DMS 273 (cell line): ENCODE data around the gene SH3RF3.
A peak's percentile ranks its signal among the peaks of the same experiment; 100 is the strongest.

ENCODE experiments used
- DNase-seq: peaks from one replicate; lab custom pipeline; 2025; ENCODE audit not compliant: unreplicated experiment; lab: John Stamatoyannopoulos, UW

SH3RF3 gene

GRCh38 chr2:109176928-109177327, 47.9 kb downstream of the SH3RF3 start:
- DNase-seq: peak; percentile 23

GRCh38 chr2:109177635-109178034, 48.6 kb downstream of the SH3RF3 start:
- peak; percentile 15 for DNase-seq

DNA sequence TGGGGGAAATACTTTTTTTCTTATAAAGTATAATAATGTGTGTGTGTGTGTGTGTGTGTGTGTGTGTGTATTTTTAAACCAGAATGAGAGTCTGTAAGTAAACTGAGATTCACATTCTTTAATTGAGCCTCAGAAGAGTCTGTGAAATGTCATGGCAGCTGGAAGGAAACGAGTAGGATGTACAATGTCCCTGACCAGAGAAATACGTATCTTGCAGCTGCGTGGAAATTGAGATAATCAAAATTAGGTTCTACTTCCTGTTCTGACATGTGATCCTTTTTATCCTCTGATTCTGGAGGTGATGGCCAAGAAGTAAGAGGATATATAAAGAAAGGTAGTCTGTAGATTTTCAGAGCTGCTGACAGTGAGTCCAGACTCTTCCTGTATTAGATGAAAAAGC, 50.0 kb downstream of the SH3RF3 start:
- DNase-seq: no peak

GRCh38 chr2:109180786-109181185, 51.8 kb downstream of the SH3RF3 start:
- no peak for DNase-seq

DNA sequence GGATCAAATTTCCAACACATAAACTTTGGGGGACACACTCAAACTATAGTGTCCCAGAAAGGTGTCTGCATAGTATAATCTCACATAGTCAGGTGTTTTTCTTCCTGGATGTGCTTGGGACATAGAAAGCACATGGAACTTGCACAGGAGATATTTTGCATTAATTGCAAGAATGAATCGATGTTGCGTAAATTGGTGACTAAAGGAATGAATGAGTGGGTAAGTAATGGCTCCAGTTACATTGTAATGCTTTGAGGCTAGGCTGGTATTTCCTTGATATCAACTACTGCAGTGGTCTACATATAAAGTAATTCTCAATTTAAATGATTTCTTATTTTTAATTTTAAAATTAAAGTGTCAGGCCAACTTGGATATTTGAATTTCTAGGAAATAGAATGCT, 53.4 kb downstream of the SH3RF3 start:
- DNase-seq: no peak

DNA sequence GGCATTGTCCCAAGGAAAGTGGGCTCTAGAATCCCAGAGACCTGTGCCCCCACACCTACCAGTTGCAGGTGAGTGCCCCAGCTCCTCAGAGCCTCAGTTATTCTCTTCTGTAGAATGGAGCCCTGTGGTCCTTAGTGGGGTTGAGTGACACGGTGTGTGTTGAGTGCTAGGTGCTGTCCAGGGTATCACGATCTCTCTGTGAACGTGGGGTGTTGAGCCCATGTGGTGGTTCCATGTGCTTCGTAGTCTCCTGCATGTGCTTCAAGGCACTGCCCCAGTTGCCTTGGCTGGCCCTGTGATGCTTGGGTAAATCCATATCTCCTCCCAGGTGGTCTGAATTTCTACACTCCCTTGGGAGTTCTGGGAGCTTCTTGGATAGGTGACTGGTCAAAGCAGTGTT, 54.9 kb downstream of the SH3RF3 start:
- no peak for DNase-seq

- no peak for DNase-seq
Measured at GRCh38 chr2:109184368-109184767, 55.4 kb downstream of the SH3RF3 start.

DNA sequence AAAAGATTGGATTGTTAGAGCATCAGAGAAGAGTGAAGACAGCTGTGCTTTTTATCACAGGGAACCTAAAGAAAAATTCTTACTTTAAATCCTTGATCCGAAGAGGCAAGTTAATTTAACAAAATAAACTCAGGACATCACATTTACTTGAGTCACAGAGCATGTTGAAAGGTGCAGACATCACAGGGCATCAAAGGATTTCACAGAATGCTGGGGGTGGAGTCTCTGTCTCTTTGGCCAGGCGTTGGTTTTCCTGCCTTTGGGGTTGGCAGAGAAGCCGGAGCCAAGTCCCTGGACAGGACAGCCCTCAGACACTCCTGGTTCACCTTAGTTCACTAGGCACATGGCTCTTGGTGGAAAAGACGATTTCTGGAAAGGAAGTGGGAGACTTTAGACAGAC, 56.3 kb downstream of the SH3RF3 start:
- peak; percentile 8 for DNase-seq

DNA sequence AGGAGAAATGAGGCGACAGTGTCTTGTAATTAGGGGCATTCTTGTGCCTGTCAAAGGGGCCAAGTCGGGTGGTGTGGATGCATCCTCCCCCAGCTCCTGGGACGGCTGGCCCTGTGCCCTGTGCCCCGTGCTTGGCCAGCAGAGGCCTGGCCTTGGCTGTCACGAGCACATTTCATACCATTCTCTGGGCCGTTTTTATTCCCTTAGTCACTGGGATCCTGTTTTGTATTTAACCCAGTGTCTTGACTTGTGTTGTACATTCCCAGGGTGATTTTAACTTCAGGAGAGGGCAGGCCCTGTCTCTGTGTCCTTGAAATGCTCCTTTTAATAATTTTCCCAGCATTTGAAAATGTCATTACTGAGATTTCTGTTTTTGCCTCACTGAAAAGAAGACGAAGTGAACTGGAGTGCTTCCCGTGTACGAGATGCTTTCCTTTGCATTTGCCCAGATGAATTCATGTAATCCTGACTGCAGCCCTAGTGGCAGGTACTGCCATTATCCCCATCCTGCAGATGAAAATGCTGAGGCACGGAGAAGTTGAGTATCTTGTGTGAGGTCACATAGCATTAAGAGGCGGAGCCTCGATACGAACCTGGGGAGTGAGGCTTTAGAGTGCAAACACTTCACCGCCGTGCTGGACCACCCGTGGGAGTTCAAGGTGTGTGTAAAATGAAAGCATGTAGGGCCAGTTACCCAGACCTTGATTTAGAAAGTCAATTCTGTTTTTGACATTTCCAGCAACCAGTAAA, 57.0 kb downstream of the SH3RF3 start:
- DNase-seq: no peak

- no peak for DNase-seq
Measured at GRCh38 chr2:109186656-109187250, 57.7 kb downstream of the SH3RF3 start.

GRCh38 chr2:109187711-109188495, 58.9 kb downstream of the SH3RF3 start:
- DNase-seq: no peak

DNA sequence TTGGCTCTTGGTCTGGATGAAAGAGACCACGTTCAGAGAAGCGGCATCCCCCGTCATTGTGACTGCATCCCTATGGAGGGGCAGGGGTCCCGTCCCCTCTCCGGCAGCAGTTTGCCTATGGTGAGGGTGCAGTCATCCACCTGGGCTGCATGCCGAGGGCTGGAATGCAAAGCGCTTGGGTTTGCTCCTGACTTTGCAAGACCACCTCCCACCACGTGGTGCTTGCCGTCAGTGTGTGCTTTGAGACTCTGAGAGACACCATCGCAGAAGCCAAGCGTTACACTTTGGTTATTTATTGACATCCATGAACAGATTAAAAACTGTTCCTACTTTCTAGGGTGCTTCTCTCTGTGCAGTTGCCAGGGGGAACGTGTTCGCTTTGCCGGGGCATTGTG, 59.5 kb downstream of the SH3RF3 start:
- no peak for DNase-seq

- DNase-seq: no peak
Measured at GRCh38 chr2:109188898-109189297, 59.9 kb downstream of the SH3RF3 start.

DNA sequence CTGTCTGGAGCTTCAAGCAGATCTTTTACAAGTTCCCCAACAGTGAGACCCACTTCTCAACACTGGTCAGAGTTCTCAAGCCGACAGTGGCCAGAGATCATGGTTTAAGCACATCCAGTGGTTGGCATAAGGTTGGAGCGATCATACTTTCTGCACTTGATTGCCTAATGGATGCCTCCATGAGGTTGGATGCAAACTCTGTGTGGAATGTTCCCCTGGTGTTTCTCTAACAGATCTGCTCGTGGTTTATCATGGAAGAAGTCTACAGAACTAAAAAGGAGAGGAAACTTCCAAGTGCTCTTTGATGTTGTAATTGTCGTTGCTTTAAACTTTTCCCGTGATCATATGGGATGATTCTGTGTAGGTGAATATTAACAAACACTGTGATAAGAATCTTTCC, 60.7 kb downstream of the SH3RF3 start:
- DNase-seq: no peak

DNA sequence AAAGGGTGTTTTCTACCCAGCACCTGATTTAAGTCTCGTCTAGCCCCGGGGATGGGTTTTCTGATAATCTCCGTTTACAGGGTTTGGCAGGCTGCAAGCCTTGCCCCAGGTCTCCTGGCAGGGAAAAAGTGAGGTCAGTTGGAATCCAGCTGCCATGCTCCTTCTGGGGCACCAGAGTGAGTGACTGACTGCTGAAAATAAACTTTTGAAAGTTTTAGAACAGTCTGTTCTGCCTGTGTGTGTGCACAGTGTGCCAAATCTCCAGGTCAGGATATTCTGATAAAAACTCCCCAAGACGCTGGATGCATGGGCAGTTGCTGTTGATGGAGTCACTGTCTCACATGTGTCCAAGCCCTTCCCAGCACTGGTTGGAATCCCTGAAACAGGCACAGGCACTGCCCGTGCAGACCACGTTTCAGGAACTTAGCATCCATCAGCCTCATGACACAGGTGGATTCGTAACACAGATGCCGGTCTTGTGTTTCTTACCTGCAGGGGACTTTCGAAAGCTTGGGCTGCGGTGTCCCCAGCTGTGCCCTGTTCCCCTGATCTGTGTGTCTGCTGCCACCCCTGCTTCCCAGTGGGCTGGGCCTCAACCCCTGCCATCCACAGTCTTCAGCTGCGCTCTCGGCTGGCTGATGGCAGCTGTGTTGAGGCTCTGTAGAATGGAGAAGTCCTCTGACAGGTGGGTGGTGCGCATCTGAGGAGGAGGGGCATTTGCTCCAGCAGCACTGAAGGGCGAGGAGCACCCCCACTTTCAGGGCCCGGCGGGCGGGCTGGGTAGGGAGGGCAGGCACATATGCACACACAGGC, 65.0 kb downstream of the SH3RF3 start:
- no peak for DNase-seq

- DNase-seq: peak; percentile 43
Measured at GRCh38 chr2:109194620-109194937, 65.6 kb downstream of the SH3RF3 start.

DNA sequence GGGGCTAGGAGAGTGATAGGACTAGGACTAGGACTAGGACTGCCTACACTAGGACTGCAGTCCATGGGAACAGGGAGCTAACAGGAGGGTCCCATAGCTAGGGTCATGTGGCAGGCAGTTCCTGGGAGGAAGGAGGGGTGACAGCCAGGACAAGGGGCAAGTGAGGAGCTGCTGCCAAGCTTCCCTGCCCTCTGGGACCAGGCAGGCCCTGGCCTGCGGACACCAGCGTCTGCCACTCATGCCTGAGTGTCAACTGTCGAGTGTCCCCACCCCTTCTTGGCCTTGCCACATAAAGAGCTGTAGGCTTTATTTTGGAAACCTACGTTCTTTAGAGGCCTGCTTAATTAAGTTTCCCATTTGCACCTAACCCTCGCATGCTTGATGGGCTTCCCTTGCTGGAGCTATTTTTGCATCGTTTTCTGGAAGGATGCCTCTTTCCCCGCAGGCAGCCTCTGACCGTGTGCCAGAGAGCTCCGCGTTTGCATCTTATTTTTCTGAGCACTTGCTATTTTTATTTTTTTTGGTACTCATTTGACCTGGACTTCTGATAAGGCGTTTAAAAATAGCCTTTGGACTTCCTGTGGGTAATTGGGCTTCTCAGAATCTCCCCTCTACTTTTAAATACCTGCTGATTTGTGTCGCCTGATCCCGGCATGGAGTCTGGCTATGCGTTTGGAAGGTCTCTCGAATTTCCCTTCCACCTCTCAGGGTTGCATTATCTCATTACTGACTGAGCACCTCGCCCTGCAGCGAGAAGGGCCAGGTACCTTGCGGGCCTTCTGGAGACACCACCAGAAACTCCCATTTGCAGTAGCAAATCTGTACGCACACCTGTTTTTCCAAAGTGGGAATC, 66.4 kb downstream of the SH3RF3 start:
- peak; percentile 37 for DNase-seq

DNA sequence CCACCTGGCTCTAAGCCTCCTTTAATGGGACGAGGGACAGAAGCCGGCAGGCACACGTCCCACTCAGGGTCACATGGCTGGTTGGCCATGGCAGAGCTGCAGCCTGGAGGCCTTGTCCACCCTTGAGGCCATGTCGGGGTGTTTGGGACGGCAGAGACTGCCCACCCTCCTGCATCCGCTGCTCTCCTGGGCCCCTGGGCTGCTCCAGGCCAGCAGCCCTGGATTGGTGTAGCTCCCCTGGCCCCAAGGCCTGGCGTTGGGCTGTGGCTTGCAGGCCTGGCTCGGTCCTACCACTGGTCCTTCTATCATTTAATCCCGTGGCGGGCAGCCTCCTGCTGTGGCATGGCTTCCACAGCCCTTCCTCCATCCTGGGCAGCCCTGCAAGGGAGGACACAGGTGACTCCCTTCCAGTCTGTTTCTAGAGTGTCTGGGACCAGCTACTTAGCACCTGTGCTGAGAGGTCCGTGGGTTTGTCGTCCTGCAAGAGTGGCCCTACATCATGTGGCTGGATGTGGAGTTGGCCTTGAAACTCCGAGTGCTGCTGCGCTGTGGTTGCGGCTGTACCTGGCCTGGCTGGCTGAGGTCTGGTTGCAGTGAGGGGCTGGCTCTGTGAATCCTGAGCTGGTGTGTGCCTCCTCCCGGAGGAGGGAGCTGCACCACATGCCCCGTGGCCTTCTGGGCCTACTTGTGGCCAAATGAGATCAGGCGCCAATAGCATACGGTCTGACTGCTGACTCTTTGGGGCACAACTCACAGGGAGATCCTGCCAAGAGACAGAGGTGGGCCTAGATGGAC, 67.3 kb downstream of the SH3RF3 start:
- no peak for DNase-seq

DNA sequence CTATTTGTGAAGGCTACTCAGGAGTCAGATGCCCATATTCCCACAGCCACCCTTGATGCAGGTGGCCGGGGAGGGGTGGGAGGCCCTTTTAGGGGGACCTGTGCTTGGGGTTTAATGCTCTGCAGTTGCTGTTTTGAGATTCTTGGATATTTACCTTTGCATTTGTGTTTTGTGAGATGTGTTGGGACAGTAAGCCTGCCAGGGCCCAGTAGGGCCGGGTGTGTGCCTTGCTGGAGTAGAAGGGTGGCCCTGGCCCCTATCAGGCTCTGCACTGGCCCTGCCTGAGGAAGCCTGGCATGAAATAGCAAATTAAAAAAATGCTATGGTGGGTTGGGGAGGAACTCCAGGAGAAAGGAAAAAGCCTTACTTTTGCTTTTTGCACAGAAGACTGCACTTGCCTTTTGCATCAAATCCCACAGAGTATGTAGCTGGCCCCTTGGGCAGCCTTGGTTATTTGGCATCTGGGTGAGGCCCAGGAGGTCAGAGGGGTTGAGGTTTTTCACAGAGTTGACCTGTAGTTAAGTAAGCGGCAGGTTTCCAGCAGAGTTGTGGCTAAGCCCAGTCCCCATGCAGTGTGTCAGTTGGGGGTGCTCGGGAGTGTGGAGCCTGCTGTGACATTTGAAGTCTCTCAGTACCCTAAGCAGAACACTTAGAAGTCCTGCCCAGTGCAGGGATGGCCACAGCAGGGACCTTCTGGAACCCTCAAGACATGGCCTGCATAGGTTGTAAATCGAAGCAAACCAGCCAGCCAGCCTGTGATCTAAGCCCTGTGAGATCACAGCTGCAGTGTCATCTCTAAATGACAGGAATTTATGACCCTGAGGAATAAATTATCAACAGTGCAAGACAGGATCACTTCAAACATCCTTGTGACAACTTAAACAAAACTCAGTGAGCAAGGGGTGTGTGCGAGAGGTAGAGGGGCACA, 68.8 kb downstream of the SH3RF3 start:
- no peak for DNase-seq
